NCI-H146 treated with DMSO at 0.1 percent for 48 hours (cell line): Measurements from ENCODE around the gene TSC1.

Source experiments
- DNase-seq: peaks from one replicate; lab custom pipeline; 2025; ENCODE audit not compliant: unreplicated experiment; lab: John Stamatoyannopoulos, UW

The TSC1 gene

GRCh38 chr9:132944294-132945185 lies at the start of gene TSC1:
Gene TSC1 (minus strand): TSS chr9:132944616. CDS start chr9:132928872, 15,744 bp downstream.
- peak; percentile 77 for DNase-seq

DNA sequence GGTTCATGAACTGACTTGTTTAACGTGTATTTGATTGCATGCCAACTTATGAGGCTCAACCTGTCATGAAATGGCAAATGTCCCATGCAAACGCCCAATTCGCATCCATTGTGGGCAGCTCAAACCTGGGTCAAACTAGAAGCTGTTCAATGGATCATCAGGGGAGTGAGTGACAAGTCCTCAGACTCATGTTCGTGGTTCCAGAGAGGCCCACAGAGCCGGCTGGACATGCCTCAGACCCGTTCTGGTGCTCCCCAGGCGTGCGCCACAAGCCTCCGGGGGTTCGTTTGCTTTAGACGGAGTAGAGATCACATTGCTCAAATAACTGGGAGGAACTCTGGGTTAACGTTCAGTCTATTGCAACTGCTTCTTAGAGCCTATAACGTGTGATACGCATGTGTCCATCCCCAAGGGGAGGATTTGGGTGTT lies 49.1 kb upstream of the TSC1 start:
- DNase-seq = no peak

DNA sequence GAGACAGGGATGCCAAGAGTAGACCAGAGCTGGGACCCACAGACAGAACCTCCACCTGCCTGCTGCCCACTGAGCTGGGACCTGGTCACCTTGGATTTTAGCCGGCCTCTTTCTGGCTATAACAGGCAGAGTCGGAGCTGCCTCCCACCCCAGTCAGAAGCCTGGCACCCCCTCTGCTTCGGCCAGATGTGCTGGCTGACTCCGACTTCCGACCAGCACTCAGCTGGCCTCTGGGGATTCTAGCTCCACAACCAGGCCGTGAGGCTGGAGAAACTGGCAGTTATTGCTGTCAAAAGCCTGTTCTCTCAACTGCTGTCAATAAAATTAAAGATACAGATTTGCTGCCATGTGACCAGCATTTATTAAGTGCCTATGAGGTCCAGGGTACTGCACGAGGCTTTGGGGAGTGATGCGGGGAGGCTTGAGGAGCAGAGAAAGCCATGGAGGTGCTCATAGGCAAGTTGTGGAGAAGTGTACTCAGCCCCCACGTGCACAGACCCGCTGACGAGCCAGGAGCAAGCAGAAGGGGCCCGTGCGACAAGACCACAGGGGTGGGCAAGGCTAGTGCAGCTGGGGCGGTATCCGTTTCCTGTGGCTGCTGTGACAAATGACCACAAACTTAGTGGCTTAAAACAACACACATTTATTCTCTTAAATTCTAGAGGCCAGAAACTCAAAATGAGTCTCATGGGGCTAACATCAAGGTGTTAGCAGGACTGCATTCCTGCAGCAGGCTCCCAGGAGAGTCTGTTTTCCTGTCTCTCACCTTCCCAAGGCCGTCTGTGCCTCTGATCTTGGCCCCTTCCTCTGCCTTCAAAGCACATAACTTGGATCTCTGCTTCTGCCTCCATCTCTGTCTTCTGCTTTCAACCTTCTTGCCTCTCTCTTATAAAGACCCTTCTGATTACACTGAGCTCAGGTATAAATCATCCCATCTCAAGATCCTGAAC lies 47.2 kb upstream of the TSC1 start:
- no peak for DNase-seq

DNA sequence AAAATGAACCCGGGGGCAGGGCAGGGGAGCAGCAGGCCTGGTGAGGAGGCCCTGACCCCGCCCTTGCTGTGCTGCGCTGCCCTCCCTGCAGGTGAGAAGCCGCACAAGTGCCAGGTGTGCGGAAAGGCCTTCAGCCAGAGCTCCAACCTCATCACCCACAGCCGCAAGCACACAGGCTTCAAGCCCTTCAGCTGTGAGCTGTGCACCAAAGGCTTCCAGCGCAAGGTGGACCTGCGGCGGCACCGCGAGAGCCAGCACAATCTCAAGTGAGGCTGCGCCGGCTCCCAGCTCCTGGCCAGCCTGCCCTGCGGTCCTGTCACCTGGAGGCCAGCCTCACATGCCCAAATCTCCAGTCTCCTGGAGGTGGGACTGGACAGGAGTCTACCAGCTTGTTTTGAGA lies 46.4 kb upstream of the TSC1 start:
- no peak for DNase-seq

- peak; percentile 28 for DNase-seq
Observed at GRCh38 chr9:132989998-132990557, 45.7 kb upstream of the TSC1 start.

DNA sequence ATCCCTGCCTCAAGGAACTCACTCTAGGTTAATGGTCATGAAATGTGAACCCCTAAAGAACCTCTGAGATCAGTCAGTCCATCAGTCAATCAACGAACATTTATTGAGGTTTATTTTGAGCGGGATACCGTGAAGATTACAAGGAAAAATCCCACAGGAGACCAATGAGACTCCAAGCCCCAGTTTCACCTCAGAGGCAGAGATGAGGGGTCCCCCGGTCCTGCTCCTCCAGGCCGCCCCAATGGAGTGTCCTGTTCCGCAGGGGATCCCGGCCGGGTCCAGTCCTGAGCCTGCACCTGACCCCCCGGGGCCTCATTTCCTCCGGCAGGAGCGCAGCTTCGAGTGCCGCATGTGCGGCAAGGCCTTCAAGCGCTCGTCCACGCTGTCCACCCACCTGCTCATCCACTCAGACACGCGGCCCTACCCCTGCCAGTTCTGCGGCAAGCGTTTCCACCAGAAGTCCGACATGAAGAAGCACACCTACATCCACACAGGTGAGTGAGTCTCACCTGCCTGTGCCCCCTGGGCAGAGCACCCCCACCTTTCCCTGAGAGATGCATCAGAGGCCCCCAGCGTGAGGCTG lies 45.1 kb upstream of the TSC1 start:
- no peak for DNase-seq

DNA sequence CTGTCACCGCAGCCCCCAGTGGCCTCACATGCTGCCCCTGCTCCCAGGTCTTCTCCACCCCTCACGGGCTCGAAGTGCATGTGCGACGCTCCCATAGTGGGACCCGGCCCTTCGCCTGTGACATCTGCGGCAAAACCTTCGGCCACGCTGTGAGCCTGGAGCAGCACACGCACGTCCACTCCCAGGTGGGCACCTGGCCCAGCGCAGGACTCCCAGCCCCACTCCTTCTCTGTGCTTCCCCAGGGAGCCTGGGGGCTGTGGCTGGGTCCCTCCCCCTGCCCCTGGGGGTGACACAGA lies 44.5 kb upstream of the TSC1 start:
- no peak for DNase-seq

DNA sequence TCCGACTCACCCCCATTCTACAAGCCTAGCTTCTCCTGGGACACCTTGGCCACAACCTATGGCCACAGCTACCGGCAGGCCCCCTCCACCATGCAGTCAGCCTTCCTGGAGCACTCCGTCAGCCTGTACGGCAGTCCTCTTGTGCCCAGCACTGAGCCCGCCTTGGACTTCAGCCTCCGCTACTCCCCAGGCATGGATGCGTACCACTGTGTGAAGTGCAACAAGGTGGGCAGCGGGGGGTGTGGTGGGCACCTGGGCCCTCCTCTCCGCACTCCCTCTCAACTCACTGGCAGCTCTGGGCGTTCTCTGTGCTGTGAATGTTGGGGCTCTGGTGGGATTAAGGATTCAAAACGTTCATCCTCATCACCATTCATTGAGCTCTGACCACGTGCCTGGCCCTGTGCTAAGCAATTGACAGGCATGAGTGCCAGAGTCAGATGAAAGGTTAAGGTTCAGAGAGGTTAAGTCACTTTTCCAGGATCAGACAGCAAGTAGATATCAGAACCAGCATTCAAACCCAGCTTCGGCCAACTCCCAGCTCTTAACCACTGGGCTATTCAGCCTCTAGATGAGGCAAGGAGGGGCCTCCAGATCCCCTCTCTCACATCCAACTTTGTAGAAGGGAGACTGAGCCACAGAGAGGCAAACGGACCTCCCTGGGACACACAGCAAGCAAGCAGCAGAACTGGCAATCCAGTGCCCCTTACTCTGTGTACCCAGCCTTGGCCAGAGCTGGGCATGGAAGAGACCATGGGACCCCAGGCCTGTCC lies 44.0 kb upstream of the TSC1 start:
- DNase-seq = no peak

GRCh38 chr9:132986640-132987620 lies 42.5 kb upstream of the TSC1 start:
- no peak for DNase-seq

GRCh38 chr9:132986114-132986513 lies 41.7 kb upstream of the TSC1 start:
- no peak for DNase-seq

GRCh38 chr9:132985489-132985888 lies 41.1 kb upstream of the TSC1 start:
- no peak for DNase-seq

DNA sequence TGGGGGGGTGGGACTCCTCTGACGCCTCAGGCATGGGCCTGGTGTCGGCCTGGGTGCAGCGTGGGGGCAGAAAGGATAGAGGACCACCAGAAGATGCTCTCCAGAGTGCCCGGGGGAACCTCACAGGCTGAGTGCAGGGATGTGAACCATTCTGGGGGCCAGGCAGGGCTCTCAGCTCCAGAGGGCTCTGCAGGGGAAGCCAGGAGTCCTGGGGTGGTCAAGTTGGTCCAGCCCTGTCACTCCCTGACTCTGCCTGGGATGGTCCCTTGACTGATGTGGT lies 40.6 kb upstream of the TSC1 start:
- no peak for DNase-seq

DNA sequence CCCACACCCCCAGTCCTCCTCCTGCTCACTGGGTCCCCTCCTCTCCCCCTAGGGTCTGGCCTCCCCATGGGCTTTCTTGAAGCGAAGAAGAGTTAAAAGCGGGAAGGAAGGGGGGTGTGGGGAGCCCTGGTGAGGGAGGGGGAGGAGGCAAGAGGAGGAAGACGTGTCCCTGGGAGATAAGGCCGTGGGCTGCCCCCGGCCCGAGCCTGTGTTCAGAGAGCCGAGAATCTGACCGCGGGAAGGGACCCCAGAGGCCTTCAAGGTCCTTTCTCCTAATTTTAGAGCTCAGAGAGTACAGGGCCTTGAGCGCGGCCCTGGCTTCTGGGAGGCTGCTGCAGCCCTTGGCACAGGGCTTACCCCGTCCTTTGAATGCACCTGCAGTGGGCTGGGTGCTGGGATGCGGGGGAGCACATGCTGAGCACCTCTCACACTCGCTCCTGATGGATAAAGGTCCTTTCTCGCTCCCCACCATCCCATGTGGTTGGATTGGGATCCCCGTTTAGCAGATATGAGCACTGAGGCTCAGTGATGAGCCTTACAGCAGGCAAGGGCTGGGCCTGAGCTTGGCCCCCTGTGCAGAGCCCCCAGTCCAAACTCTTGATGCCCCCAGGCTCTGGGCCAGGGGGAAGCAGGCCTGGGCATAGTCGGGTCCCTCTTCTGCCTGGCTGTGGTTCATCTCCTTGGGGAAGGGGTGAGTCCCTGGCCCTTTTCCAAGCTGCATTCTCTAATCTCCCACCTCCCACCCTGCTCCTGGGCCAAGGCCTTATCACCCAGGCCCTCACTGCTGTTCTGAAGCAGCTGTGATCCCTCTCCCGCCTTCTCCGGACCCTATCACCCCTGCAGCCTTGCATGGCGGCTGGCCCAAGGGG lies 40.0 kb upstream of the TSC1 start:
- DNase-seq = no peak

DNA sequence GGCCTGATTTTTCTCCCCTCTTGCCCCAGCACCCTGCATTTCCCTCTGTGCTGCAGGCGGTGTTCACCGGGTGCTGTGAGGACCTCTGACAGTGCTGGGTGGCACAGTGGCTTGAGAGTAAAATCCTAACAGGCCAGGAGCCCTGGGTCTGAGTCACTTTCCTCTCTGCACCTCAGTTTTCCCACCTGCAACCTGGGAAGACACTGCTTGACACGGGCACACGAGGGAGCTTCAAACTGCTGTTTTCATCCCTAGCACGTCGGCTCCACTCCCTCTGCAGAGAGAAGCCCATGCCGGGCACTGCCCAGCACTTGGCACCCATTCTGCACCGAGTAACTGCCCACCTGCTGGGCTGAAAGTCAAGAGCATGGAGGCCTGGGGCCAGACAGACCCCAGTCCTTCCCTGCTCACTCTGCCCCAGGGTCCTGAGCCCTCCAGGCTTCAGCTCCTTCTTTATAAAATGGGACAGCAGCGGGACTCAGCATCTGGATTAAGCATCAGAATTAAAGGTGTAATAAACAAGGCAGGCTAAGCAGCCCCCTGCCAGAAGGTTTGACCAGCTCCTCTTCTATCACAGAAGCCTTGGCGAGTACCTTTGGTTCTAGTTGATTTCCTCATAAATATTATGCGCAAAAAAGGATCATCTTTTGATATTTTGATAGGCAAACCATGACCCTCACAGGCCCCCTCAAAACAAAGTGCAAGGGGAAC lies 39.2 kb upstream of the TSC1 start:
- DNase-seq = no peak

DNA sequence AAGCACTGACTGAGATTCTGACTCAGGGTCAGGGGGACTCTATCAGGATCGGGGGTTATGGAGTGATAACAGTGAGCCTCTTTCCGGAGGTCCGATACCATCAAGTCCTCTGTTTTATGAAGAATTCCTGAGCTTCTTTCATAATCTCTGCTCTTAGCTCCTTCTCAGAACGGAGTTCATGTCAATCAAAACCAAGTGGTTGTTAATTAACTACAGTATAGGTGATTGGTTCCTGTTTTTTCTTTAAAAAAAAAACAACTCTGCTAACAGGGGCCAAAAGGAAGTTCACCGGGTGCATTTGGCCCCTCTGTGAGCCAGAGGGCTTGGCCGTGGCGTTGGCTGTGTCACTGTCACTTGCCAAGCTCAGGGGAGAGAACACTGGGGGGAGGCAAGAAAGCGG lies 38.0 kb upstream of the TSC1 start:
- no peak for DNase-seq

- no peak for DNase-seq
Observed at GRCh38 chr9:132980157-132980556, 35.7 kb upstream of the TSC1 start.

- peak; percentile 8 for DNase-seq
Observed at GRCh38 chr9:132978451-132979131, 34.2 kb upstream of the TSC1 start, which contains the start of gene GFI1B. Gene GFI1B (plus strand): TSS chr9:132978694. CDS start chr9:132986679, 7,985 bp downstream.
